Ishikawa (cell line): Measurements from ENCODE around the gene CCDC27.

Source experiments
- CEBPB ChIP-seq: IDR thresholded peaks from 2 replicates; pipeline ENCODE4 v1.6.1; 2012
- CREB1 ChIP-seq: IDR thresholded peaks from 2 replicates; pipeline ENCODE4 v1.6.1; 2012; ENCODE audit warnings: low read depth
- EGR1 ChIP-seq: IDR thresholded peaks from 2 replicates; pipeline ENCODE4 v1.6.1; 2012
- FOXM1 ChIP-seq: IDR thresholded peaks from 2 replicates; pipeline ENCODE4 v1.6.1; 2012; ENCODE audit warnings: low read depth, borderline replicate concordance
- MAX ChIP-seq: IDR thresholded peaks from 2 replicates; pipeline ENCODE4 v1.6.1; 2012
- NFIC ChIP-seq: IDR thresholded peaks from 2 replicates; pipeline ENCODE4 v1.6.1; 2012
- RAD21 ChIP-seq: IDR thresholded peaks from 2 replicates; pipeline ENCODE4 v1.6.1; 2012; ENCODE audit warnings: low read depth
- TAF1 ChIP-seq: IDR thresholded peaks from 2 replicates; pipeline ENCODE4 v1.6.1; 2012; ENCODE audit warnings: low read depth, mild to moderate bottlenecking
- TCF12 ChIP-seq: IDR thresholded peaks from 2 replicates; pipeline ENCODE4 v1.6.1; 2012; ENCODE audit warnings: low read depth
- TEAD4 ChIP-seq: IDR thresholded peaks from 2 replicates; pipeline ENCODE4 v1.6.1; 2012
- USF1 ChIP-seq: IDR thresholded peaks from 2 replicates; pipeline ENCODE4 v1.6.1; 2012
- YY1 ChIP-seq: IDR thresholded peaks from 2 replicates; pipeline ENCODE4 v1.6.1; 2012; ENCODE audit warnings: low read depth
- ZBTB7A ChIP-seq: IDR thresholded peaks from 2 replicates; pipeline ENCODE4 v1.6.1; 2012; ENCODE audit warnings: low read depth
- TF ChIP-seq, protein P1 (sequence below): IDR thresholded peaks from 2 replicates; pipeline ENCODE4 v1.6.1; 2012; ENCODE audit warnings: low read depth, mild to moderate bottlenecking

DNA sequence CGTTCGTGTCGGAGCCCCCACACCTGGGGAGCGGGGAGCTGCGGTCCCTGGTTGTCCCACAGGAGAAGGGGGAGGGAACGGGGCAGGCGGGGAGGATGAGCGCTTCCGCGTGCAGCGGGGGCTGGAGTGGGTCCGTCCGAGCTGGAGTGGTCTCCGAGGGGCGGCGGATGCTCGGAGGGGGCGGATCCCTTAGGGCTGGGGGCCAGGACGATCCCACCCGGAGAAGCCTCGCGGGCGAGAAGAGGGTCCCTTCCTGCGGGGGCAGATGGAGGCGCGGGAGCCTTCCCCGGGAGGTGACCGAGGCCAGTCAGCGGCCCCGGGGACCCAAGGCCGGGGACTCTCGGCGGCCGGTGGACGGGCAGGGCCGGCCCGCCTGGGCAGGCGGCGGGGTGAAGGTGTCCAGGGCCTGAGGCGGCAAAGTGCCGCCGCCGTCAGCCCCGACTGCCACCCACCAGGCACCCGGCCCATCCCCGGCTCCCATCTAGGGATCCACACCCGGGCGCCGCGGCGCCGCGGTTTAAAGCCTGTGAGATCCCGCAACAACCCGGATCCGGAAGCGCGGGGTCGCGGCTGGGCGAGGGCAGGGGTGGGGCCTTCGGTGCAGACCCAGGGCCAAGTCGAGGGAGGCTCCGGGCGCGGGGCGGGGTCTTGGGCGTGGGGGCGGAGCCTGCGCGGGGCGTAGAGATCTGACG lies 5.3 kb upstream of the CCDC27 start:
- TF ChIP-seq, protein P1, sequence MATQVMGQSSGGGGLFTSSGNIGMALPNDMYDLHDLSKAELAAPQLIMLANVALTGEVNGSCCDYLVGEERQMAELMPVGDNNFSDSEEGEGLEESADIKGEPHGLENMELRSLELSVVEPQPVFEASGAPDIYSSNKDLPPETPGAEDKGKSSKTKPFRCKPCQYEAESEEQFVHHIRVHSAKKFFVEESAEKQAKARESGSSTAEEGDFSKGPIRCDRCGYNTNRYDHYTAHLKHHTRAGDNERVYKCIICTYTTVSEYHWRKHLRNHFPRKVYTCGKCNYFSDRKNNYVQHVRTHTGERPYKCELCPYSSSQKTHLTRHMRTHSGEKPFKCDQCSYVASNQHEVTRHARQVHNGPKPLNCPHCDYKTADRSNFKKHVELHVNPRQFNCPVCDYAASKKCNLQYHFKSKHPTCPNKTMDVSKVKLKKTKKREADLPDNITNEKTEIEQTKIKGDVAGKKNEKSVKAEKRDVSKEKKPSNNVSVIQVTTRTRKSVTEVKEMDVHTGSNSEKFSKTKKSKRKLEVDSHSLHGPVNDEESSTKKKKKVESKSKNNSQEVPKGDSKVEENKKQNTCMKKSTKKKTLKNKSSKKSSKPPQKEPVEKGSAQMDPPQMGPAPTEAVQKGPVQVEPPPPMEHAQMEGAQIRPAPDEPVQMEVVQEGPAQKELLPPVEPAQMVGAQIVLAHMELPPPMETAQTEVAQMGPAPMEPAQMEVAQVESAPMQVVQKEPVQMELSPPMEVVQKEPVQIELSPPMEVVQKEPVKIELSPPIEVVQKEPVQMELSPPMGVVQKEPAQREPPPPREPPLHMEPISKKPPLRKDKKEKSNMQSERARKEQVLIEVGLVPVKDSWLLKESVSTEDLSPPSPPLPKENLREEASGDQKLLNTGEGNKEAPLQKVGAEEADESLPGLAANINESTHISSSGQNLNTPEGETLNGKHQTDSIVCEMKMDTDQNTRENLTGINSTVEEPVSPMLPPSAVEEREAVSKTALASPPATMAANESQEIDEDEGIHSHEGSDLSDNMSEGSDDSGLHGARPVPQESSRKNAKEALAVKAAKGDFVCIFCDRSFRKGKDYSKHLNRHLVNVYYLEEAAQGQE: no peak
- no peak for TF ChIP-seq TEAD4
- no peak for TF ChIP-seq NFIC
- TF ChIP-seq YY1: 0 out of 2 replicates have a peak, but pooled peaks have one; percentile 16
- TF ChIP-seq TAF1: peak; percentile 43; the same call in 1 of the 2 replicates
- no peak for TF ChIP-seq FOXM1
- TF ChIP-seq CREB1: no peak
- TF ChIP-seq TCF12: no peak
- no peak for TF ChIP-seq RAD21
- TF ChIP-seq EGR1: no peak
- no peak for TF ChIP-seq USF1
- no peak for TF ChIP-seq MAX
- no peak for TF ChIP-seq ZBTB7A
- TF ChIP-seq CEBPB: no peak
